GM10266 (cell line): ENCODE measurements around the gene MAP1B.
A peak's percentile ranks its signal among the peaks of the same experiment; 100 is the strongest.

Experiments used
- DNase-seq: peaks from one replicate; pipeline ENCODE4 v3.0.0; 2012; ENCODE audit errors: extremely low spot score
- TF ChIP-seq, protein P1 (sequence below): IDR thresholded peaks from 2 replicates; pipeline ENCODE4 v1.5.1; 2012; ENCODE audit warnings: mild to moderate bottlenecking, low read depth; ENCODE audit not compliant: control insufficient read depth, insufficient read depth; ENCODE audit errors: missing control alignments

Gene MAP1B

DNA sequence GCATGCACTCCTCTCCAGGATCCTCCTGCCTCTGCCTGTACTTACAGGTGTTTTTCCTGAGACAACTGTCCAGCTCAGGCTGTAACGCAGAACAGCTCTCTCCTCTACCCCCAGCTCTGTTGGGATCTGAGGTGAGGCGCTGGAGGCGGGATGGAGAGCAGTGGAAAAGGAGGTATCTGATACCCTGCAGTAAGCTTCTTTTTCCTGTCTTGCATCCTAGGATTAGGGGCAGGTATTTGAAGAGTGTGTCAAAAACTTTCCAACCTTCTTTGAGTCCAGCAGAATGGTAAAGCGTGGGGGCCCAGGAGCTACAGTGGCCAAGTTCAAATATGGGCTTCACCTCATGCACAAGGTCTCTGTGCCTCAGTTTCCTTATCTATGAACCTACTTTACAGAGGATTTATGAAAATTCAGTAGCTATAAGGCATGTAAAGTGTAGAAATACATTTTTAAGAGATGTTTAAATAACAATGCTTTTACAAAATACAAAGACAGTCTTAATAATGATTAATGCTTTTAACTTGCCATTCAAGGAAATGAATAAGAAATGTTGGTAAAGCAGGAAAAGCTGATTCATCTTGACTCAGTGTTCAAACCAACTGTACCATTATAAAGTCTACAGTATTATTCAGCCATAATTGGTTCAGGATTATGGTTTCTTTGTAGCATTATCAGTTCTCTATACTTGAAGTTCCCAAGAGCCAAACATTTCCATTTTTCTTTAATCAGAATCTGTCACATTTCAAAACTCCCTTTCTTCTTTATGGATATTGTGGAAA lies 26.1 kb downstream of the MAP1B start:
- TF ChIP-seq, protein P1, sequence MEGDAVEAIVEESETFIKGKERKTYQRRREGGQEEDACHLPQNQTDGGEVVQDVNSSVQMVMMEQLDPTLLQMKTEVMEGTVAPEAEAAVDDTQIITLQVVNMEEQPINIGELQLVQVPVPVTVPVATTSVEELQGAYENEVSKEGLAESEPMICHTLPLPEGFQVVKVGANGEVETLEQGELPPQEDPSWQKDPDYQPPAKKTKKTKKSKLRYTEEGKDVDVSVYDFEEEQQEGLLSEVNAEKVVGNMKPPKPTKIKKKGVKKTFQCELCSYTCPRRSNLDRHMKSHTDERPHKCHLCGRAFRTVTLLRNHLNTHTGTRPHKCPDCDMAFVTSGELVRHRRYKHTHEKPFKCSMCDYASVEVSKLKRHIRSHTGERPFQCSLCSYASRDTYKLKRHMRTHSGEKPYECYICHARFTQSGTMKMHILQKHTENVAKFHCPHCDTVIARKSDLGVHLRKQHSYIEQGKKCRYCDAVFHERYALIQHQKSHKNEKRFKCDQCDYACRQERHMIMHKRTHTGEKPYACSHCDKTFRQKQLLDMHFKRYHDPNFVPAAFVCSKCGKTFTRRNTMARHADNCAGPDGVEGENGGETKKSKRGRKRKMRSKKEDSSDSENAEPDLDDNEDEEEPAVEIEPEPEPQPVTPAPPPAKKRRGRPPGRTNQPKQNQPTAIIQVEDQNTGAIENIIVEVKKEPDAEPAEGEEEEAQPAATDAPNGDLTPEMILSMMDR: no peak
- DNase-seq: no peak

DNA sequence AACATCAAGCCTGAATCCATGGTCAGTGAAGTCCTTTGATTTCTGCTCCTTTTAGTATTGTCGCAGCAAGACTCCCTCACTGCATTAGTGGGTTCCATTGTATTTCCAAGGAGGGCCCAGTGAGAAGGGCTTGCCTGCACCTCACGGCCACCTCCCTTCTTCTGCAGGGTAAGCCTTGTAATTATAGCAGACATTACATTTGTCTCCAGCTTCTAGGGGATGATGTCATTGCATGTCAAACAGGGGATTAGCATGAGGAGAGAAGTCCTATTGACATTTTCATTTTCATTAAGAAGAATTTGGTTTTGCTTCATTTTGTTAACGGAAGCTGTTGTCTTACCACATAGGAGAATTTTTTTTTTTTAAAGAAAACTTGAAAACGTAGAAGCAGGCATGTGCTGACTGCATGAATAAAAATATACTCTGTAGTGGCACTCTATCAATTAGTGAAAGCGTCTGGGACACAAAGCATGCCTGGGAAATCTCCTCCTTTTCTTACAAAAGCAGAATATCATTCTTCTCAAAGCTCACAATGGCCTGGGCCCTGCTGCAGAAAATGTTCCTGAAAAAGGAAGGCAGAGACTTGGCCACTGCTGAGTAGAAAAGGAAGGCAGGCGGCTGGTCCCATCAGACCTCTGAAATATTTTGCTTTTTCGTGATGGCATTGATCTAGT lies 27.1 kb downstream of the MAP1B start:
- DNase-seq: no peak
- TF ChIP-seq, protein P1: no peak

DNA sequence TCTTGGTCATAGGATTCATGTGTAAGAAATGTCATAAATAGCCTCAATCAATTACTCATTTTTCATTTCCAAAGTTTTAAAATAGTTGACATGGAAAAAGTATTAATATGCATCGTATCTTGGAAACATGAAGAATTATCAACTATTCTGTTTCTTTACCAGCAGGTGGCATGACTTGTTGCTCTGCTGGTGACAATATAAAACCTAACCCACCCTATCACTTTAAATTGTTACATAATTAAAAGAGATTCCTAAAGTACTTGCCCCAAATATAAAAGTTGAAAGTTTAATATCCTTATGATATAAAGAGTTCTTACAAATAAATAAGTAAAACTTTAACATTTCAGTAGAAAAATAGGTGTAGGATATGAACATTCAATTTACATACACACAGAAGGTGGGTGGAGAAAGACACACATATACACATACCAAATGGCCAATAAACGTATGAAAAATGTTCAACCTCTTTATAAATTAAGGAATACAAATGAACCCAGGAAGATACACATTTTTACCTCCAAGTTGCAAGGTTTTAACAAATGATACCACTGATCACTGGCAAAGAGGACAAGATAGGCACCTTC lies 30.6 kb downstream of the MAP1B start:
- TF ChIP-seq, protein P1: peak; percentile 41
- DNase-seq: peak; percentile 28

DNA sequence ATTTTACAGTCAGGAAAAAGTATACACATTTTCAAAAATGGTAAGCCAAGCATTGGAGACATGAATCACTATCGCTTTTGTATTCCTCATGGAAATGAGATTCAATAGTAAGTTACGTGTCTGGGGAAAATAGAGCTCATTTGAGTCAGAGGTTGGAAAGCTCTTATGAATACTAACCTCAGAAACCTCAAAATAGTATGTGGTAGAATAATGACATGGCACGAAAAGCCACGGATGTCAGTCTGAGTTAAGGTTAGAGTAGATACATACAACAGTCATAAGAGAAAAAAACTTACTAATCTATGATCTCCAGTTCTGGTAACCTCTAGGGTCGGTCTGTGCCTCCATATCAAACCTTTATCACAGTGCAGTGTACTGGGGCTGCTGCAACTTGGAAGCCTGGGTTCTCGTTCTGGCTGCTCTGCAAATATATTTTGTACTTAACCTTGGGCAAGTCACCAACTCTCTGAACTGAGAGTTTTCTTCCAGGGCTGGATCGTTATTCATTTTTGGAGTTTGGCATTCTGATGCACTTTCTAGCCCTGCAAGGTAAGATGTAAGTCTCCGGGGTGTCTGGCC lies 31.8 kb downstream of the MAP1B start:
- TF ChIP-seq, protein P1: no peak
- no peak for DNase-seq

DNA sequence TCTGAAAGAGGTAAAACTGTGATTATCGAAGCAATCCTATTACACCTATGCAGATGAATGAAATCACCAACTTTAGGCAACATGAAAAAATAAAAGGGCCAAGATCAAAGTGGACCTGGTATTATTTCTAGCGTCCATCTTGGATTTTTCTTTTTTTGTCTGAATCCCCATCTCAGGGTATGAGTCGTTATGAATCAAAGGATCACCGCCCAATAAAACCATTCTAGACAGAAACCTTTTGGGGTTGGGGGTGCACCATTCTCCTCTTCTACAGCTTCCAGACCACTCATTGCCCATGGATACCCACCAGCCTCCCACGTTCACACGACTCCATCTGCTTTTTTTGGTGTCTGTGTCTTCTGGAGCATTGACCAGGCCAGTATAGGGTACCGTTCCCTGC lies 33.4 kb downstream of the MAP1B start:
- TF ChIP-seq, protein P1: no peak
- DNase-seq: no peak

DNA sequence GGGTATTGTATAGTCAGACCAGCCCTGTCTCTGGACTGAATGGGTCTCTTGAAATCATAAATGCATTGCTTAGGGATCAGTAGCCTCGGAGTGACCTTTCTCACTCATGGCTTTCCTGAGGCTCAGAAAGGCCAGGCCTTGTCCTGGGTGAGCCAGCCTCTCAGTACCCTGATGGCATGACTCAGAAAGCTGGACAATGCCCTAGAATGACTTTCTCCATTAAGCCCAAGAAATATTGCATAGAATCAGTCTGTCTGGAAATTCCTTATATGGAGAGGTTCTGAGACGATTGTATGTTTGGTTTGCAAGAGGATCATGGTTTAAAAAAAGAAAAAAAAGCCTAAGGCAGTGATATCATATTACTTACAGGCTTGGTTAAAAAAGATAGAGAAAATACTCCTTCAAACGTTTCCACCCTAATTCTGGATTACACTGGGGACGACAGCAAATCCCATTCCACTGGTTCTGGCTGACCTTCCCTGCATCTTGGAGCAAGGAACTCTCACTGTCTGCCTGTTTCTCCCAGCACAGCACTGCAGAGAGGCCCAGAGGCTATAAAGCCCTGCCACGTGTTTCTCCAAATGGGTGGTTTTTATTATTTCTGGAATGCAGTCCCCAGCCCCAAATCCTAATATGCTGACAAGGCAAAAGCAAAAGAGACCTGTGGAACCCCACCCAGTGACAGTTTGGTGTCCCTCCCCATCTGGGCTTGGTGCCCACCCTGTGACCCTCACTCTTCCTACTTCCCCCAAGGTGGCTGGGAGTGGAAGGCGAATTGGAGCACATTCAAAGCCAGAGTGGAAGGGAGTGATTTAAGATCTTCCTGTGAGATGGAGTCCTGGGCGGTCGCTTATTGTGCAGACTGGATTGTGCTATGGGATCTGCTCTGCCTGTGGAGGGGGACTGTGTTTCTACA lies 34.4 kb downstream of the MAP1B start:
- no peak for DNase-seq
- TF ChIP-seq, protein P1: no peak
